ENCODE data around the gene TSTD1.

- TF ChIP-seq CTCF (IDR thresholded peaks at IDR 0.05; ENCODE audit: borderline replicate concordance, extremely low read depth, low read length, poor library complexity, severe bottlenecking) (no peak), EZH2 (IDR thresholded peaks at IDR 0.05; ENCODE audit: borderline replicate concordance, low read depth, low read length, severe bottlenecking) (no peak)
Measured at GRCh38 chr1:161086457-161086856, 47.7 kb upstream of the TSTD1 start.

All from DND-41 (cell line).